Hepatocyte (in vitro differentiated cells): Measurements from ENCODE around the gene PRPF38B. TPM values are rescaled to one million over a fixed set of nuclear protein-coding genes. Genes with fewer than 3 reads are reported as not detected.

Experiments
- DNase-seq: peaks from one replicate; pipeline ENCODE4 v3.0.0-alpha.2; 2016; ENCODE audit warnings: low spot score
- H2AFZ ChIP-seq: fragments of 200-600 bp; sonication (generic); 2 replicates; pipeline ENCODE4 v1.6.0; 2016; ENCODE audit warnings: antibody characterized with exemption, mild to moderate bottlenecking
- H3K27ac ChIP-seq: fragments of 200-600 bp; sonication (generic); 2 replicates; pipeline ENCODE4 v1.5.1; 2016; ENCODE audit warnings: mild to moderate bottlenecking
- H3K27me3 ChIP-seq: fragments of 200-600 bp; sonication (generic); 2 replicates; pipeline ENCODE4 v1.6.1; 2016
- H3K36me3 ChIP-seq: fragments of 200-600 bp; sonication (generic); replicated peaks from 2 replicates; pipeline ENCODE4 v1.5.1; 2016; ENCODE audit warnings: low read depth; ENCODE audit not compliant: insufficient read depth
- H3K4me1 ChIP-seq: fragments of 200-600 bp; sonication (generic); 2 replicates; pipeline ENCODE4 v1.5.1; 2016; ENCODE audit warnings: mild to moderate bottlenecking, moderate library complexity; ENCODE audit not compliant: insufficient read depth
- H3K4me2 ChIP-seq: fragments of 200-600 bp; sonication (generic); 2 replicates; pipeline ENCODE4 v1.6.0; 2016
- H3K4me3 ChIP-seq: fragments of 200-600 bp; sonication (generic); 2 replicates; pipeline ENCODE4 v1.5.1; 2016; ENCODE audit warnings: mild to moderate bottlenecking
- H3K79me2 ChIP-seq: fragments of 200-600 bp; sonication (generic); 2 replicates; pipeline ENCODE4 v1.6.0; 2017; ENCODE audit warnings: mild to moderate bottlenecking
- H3K9me2 ChIP-seq: fragments of 200-600 bp; sonication (generic); replicated peaks from 2 replicates; pipeline ENCODE4 v1.6.0; 2017; ENCODE audit warnings: mild to moderate bottlenecking; ENCODE audit not compliant: insufficient read depth
- H3K9me3 ChIP-seq: fragments of 200-600 bp; sonication (generic); 2 replicates; pipeline ENCODE4 v1.5.1; 2016; ENCODE audit warnings: low read depth, mild to moderate bottlenecking
- H4K20me1 ChIP-seq: fragments of 200-600 bp; sonication (generic); 2 replicates; pipeline ENCODE4 v1.6.0; 2016; ENCODE audit warnings: mild to moderate bottlenecking; ENCODE audit not compliant: insufficient read depth, poor library complexity, severe bottlenecking
- EZH2 ChIP-seq: fragments of 200-600 bp; sonication (generic); IDR thresholded peaks from 2 replicates; pipeline ENCODE4 v1.6.1; 2016; ENCODE audit warnings: antibody characterized with exemption, mild to moderate bottlenecking, borderline replicate concordance
- EZH2phosphoT487 ChIP-seq: fragments of 200-600 bp; sonication (generic); IDR thresholded peaks from one replicate; pipeline ENCODE4 v1.6.1; 2018; ENCODE audit warnings: antibody characterized with exemption, mild to moderate bottlenecking, low read depth, moderate library complexity; ENCODE audit not compliant: unreplicated experiment, severe bottlenecking
- WGBS: methylation state at CpG from one replicate; pipeline ENCODE4 v1.1.6; 2016; ENCODE audit warnings: low lambda C conversion rate; ENCODE audit errors: missing lambda C conversion rate; 5-methylcytosine and 5-hydroxymethylcytosine counted together
- polyA plus RNA-seq: library from polyadenylated mRNA; unstranded; fragments of >200 nt; fragmentation: Nextera tagmentation; extraction: Ambion mirVana; gene quantifications from 2 replicates; pipeline ENCODE4 v1.2.1, GENCODE V29; 2016
- total RNA-seq: library from RNA; depleted of rRNA; stranded (reverse); fragments of >200 nt; gene quantifications from 2 replicates; pipeline ENCODE4 v1.2.3, GENCODE V29; 2014
- TF ChIP-seq, protein P1 (sequence below): fragments of 200-600 bp; sonication (generic); IDR thresholded peaks from 2 replicates; pipeline ENCODE4 v1.5.1; 2016; ENCODE audit warnings: antibody characterized with exemption, mild to moderate bottlenecking; ENCODE audit not compliant: poor library complexity

Gene PRPF38B
- total and polyA plus RNA-seq, 2 experiments from 2014 or later: 26.1 to 30.1 TPM

- no peaks in the 10 kb centered on the region for H3K79me2 ChIP-seq
- H3K27ac ChIP-seq: no peak overlapping the region
- no peak overlapping the region for H3K4me2 ChIP-seq
- no peak overlapping the region for H2AFZ ChIP-seq
- no peak for DNase-seq
- H3K4me3 ChIP-seq: no peak overlapping the region
- H3K36me3 ChIP-seq: no peaks in the 10 kb centered on the region
- WGBS: 90% methylated on average over 2 of the region's 2 CpGs
- H3K27me3 ChIP-seq: no peaks in the 10 kb centered on the region
- H3K9me3 ChIP-seq: no peaks in the 10 kb centered on the region
- H3K4me1 ChIP-seq: no peaks in the 10 kb centered on the region
- no peaks in the 10 kb centered on the region for H3K9me2 ChIP-seq
- TF ChIP-seq EZH2 (no peak), EZH2phosphoT487 (no peak)
- TF ChIP-seq, protein P1, sequence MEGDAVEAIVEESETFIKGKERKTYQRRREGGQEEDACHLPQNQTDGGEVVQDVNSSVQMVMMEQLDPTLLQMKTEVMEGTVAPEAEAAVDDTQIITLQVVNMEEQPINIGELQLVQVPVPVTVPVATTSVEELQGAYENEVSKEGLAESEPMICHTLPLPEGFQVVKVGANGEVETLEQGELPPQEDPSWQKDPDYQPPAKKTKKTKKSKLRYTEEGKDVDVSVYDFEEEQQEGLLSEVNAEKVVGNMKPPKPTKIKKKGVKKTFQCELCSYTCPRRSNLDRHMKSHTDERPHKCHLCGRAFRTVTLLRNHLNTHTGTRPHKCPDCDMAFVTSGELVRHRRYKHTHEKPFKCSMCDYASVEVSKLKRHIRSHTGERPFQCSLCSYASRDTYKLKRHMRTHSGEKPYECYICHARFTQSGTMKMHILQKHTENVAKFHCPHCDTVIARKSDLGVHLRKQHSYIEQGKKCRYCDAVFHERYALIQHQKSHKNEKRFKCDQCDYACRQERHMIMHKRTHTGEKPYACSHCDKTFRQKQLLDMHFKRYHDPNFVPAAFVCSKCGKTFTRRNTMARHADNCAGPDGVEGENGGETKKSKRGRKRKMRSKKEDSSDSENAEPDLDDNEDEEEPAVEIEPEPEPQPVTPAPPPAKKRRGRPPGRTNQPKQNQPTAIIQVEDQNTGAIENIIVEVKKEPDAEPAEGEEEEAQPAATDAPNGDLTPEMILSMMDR: no peak
- H4K20me1 ChIP-seq: no peaks in the 10 kb centered on the region
Measured at GRCh38 chr1:108716437-108717230, 24.5 kb downstream of the PRPF38B start.

DNA sequence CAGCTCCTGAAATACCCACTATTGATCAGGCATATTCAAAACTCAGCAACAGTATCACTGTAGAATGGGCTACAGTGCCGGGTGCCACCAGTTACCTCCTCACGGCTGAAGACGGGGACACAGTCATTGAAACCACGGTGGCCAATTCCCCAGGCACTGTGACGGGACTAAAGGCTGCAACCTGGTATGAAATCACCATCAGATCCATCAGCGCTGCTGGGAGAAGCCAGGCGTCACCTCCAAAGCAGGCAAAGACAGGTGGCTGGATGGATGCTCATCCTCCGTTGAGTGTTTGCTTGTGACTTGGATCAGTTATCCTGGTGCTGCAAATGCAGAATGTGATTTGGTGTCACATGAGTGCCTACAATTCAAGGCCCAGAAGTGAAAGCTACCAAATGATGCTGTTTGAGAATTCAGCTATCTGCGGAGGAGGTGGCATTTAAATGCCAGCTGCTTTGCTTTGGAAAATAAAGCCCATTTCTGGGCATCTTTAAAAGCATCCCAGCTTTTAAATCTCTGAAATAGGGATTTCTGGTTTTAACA is 25.7 kb downstream of the PRPF38B start:
- Histone ChIP-seq H3K4me2 (no peak overlapping the region), H3K27ac (no peak overlapping the region), H3K79me2 (no peaks in the 10 kb centered on the region), H3K36me3 (no peaks in the 10 kb centered on the region), H3K4me1 (no peaks in the 10 kb centered on the region), H3K4me3 (no peak overlapping the region), H3K9me3 (no peaks in the 10 kb centered on the region), H4K20me1 (no peaks in the 10 kb centered on the region), H3K9me2 (no peaks in the 10 kb centered on the region), H2AFZ (no peak overlapping the region), H3K27me3 (no peaks in the 10 kb centered on the region)
- no peak for DNase-seq
- no peak for TF ChIP-seq EZH2phosphoT487
- TF ChIP-seq EZH2: no peak
- TF ChIP-seq, protein P1: no peak
- WGBS: 92% methylated on average over 9 of the region's 9 CpGs

DNA sequence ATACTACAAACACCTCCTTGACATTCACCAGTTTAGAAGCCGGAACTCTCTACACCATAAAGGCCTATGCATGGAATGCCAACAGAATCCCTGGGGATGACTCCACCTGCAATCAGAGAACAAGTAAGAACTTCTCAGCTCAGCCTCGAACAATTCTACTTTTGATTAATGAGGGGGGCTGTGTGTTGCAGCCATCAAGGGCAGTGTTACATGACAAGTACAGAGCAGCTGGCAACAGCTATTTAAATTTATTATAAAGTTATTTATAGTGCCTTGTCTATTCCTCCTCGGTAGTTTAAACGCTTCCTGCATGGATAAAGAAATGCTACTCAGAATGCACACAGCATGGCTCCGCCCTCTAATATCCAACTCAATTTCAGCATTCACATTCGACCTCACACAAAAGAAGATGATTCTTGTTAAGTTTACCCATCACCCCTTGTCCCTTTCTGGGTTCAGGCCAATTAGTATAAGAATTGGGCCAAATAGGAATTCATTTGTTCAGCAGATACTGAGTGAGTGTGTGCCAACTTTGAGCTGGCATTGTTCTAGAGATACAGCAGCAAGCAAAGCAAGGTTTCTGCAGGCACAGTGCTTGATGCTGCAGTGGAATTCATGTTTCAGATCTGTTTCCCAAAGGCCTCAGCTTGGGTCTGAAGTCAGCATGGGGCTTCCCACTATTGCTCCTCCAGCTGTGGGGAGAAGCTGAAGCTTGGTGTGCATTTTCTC is 27.0 kb downstream of the PRPF38B start:
- TF ChIP-seq, protein P1: no peak
- TF ChIP-seq EZH2phosphoT487: no peak
- TF ChIP-seq EZH2: no peak
- Histone ChIP-seq H4K20me1 (no peaks in the 10 kb centered on the region), H3K9me3 (no peaks in the 10 kb centered on the region), H3K27me3 (no peaks in the 10 kb centered on the region), H3K9me2 (no peaks in the 10 kb centered on the region), H3K27ac (no peak overlapping the region), H3K79me2 (no peaks in the 10 kb centered on the region), H3K4me1 (no peaks in the 10 kb centered on the region), H2AFZ (no peak overlapping the region), H3K4me3 (no peak overlapping the region), H3K36me3 (no peaks in the 10 kb centered on the region), H3K4me2 (no peak overlapping the region)
- DNase-seq: no peak
- 79% methylated on average over 6 of the region's 6 CpGs for WGBS
